Measurements from ENCODE around the gene TWF1. TPM values are rescaled to one million over a fixed set of nuclear protein-coding genes. Genes with fewer than 3 reads are reported as not detected.

The TWF1 gene
- total RNA-seq (75.5 and 75.9 TPM in 2 replicates), polyA plus RNA-seq (17.1 and 23.8 TPM in 2 replicates), polyA minus RNA-seq (19.1 and 49.0 TPM in 2 replicates), Bru-seq, nascent RNA (percentile 94 among the genes with signal in this experiment), BruChase-seq, experiment 1, labeled RNA remaining after a 6-hour chase (percentile 99 among the genes with signal in this experiment), BruChase-seq, experiment 2, labeled RNA remaining after a 2-hour chase (percentile 96 among the genes with signal in this experiment)
- polyA plus RNA-seq (2011; cell fraction: cytosol; rRNA removed) = 35.9 and 37.8 TPM in 2 replicates
- 23.5 and 27.0 TPM in 2 replicates for polyA plus RNA-seq (2011; cell fraction: nucleus; rRNA removed)
- 49.9 and 79.7 TPM in 2 replicates for polyA plus RNA-seq (2012)
- 67.3 TPM for polyA minus RNA-seq (2011; cell fraction: cytosol; rRNA and poly(A)+ RNA removed)
- polyA minus RNA-seq (2011; cell fraction: nucleus; rRNA and poly(A)+ RNA removed) = 16.5 and 33.5 TPM in 2 replicates
- long read RNA-seq, transcript TWF1-201 (9 exons, 3,045 nt) = major isoform, 156 of 177 reads
- long read RNA-seq, partial matches to known transcripts = 12 of 177 reads
- long read RNA-seq, other reads (novel, unspliced or antisense) = 9 of 177 reads

- no peak for FAIRE-seq
- ChIA-PET POLR2A (interaction anchor here (0.6 to 1.8 kb wide), 2 partner anchors 20 to 47 kb away, joined by 4 to 7 read pairs; partner anchors contain the start of genes IRAK4 and PUS7L), CTCF (interaction anchor here (1.0 to 2.6 kb wide), 11 partner anchors 9 to 361 kb away, joined by 3 to 22 read pairs (median 6); partner anchors contain the start of genes IRAK4, PUS7L and TMEM117)
- peak within 1 kb of the TSS; percentile 89 for H3K27ac ChIP-seq (ENCODE audit: insufficient read depth, low read depth, low read length)
- H3K9ac ChIP-seq (replicated peaks; ENCODE audit: extremely low read depth, insufficient read depth, low read length) = peak within 1 kb of the TSS; percentile 97
- peaks cover 0 to 4% of the 10 kb centered on the region in 2 experiments for H3K36me3 ChIP-seq (ENCODE audit: control insufficient read depth in 2 of 2, extremely low read depth in 1 of 2, insufficient read depth in 2 of 2, low read length in 2 of 2)
- peaks cover 13% of the 10 kb centered on the region for H3K4me1 ChIP-seq (ENCODE audit: control insufficient read depth, extremely low read depth, insufficient read depth, low read length)
- intact Hi-C loops (cut with micrococcal nuclease) (loop anchor here (1.0 kb wide), 3 partner anchors 30 to 76 kb away; partner anchors contain the start of genes IRAK4, PUS7L and TMEM117), dilution Hi-C loops (cut with MboI; ENCODE audit: extremely low pct_ligation_motif_present, low sequenced_read_pairs) (no loop called here)
- peak within 1 kb of the TSS; percentile 97 for H3K4me2 ChIP-seq (ENCODE audit: insufficient read depth, low read length)
- H3K79me2 ChIP-seq (ENCODE audit: control insufficient read depth, insufficient read depth, low read length) = peaks cover 28% of the 10 kb centered on the region
- no peak for TF ChIP-seq FOS (IDR thresholded peaks at IDR 0.05; ENCODE audit: borderline replicate concordance, insufficient read depth, low read length)
- no peak for TF ChIP-seq GATA2 (IDR thresholded peaks at IDR 0.05; ENCODE audit: insufficient read depth, insufficient read length, low read depth, low read length)
- TF ChIP-seq EZH2 (IDR thresholded peaks at IDR 0.05; ENCODE audit: borderline replicate concordance, low read depth, low read length, severe bottlenecking) = no peak
- peak; percentile 18 to 48 for TF ChIP-seq CTCF (IDR thresholded peaks at IDR 0.05; ENCODE audit: extremely low read depth in 1 of 2, insufficient read depth in 1 of 2, low read depth in 1 of 2, low read length in 2 of 2)
- TF ChIP-seq POLR2A (IDR thresholded peaks at IDR 0.05; ENCODE audit: low read depth, low read length) = peak; percentile 94
- TF ChIP-seq POLR2AphosphoS5 (IDR thresholded peaks at IDR 0.05; ENCODE audit: insufficient read depth, low read depth, low read length) = peak; percentile 97
- no peak for TF ChIP-seq MAX (IDR thresholded peaks at IDR 0.05; ENCODE audit: insufficient read depth, insufficient read length)
- no peaks in the 10 kb centered on the region for H4K20me1 ChIP-seq (replicated peaks; ENCODE audit: control insufficient read depth, extremely low read depth, insufficient read depth, low read length)
- H3K4me3 ChIP-seq (replicated peaks in 1 of 3; ENCODE audit: insufficient read depth in 1 of 3, low read depth in 1 of 3, low read length in 3 of 3) = peak within 1 kb of the TSS; percentile 70 to 93 (median 74)
- H3K27me3 ChIP-seq (ENCODE audit: control insufficient read depth in 2 of 2, insufficient read depth in 2 of 2, low read length in 2 of 2) = peaks cover 4 to 11% of the 10 kb centered on the region in 2 experiments
- H3K9me3 ChIP-seq (replicated peaks; ENCODE audit: control insufficient read depth, insufficient read depth, low read length) = no peaks in the 10 kb centered on the region
- BruUV-seq (replicated peaks) = no TSS peak
- DNase-seq (ENCODE audit: low read depth, low spot score) = peak; percentile 81
- no peaks in the 10 kb centered on the region for H3K9me1 ChIP-seq (replicated peaks; ENCODE audit: control insufficient read depth, extremely low read depth, insufficient read depth, low read length)
- H2AFZ ChIP-seq (ENCODE audit: low read depth, low read length) = peak within 1 kb of the TSS; percentile 71
Measured at GRCh38 chr12:43805860-43806736, at the start of gene TWF1. Gene TWF1 (minus strand): TSS chr12:43806317. CDS start chr12:43806245, 72 bp downstream.

Data from endothelial cell of umbilical vein (primary cell).